ENCODE data around the gene STXBP4. TPM values are rescaled to one million over a fixed set of nuclear protein-coding genes. Genes with fewer than 3 reads are reported as not detected.

Gene STXBP4
- total RNA-seq, 1 donor from 2014 or later, result 3.8 TPM

DNA sequence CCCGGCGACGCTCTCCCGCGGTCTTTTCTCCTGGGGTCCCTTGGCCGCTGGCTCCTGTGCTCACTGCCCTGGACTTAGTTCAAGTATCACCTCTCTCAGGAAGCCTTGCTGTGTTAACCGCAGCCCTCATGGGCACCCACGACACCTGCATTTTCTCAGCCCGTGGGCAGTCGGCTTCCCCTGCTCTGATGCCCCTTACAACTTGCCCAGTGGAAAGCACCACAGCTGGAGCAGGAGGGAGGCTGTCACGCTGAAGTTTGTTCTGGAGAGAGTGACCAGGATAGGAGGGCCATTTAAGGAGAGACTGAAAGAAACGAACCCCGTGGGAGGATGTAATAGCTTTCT is 395 bp downstream of the STXBP4 start:
- intact Hi-C loops (cut with DNase I), result no loop called here

DNA sequence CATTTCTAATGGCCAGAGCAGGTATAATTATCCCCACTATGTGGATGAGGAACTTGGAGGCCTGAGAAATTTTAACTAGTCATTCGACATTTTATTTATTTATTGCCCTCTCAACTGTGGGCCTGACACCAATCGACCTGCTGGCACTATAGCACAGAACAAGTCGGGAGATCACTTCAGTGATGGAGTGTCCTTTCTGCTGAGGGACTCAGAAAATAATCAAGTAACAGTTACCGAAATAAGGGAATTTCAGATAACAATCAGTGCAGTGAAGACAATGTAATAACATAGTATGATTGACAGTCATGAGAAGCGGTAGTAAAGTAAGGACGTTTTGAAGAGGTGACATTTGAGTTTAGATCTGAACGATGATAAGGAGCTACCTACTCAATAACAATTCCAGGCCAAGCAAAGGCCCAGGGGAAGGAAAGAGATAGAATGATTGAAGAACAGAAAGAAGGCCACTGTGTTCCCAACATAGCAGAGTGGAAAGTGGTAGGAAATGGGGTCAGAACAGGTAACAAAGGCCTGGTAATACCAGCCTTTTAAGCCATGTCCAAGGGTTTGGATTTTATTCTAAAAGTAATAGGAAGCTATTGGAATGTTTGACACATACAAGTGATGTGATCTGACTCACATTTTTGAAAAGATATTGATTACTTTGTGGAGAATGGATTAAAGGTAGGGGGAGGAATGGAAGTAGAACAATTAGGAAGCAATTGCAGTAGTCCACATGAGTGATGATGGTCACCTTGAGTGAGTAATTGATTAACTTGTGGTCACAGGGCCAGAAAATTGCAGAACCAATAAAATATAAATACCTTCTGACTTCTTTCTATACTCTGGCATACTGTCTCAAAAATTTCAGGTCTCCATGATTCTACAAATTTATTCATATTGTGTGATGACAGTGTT is 1.4 kb downstream of the STXBP4 start:
- no peak for ATAC-seq (ENCODE audit: poor library complexity)
- intact Hi-C loops (cut with DNase I), result no loop called here

More for the DNA sequence above, 395 bp downstream of the STXBP4 start:
- DNase-seq (no peak), ATAC-seq (ENCODE audit: poor library complexity) (peak; percentile 63)

DNA sequence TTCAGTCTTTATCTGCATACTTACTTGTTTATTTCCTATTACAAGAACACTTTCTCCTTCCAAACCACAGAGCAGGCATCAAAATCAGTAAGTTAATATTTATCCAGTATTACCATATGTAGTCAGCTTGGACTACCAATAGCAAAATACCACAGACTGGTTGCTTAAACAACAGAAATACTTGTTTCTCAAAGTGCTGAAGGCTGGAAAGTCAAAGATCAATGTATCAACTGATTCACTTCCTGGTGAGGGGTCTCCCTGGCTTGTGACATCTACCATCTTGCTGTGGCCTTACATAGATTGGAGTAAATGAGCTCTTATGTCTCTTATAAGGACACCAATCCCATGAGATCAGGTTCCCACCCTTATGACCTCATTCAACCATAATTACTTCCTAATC is 2.6 kb downstream of the STXBP4 start:
- no peak for DNase-seq
- intact Hi-C loops (cut with DNase I), result no loop called here
- no peak for ATAC-seq (ENCODE audit: poor library complexity)

More for the DNA sequence above, 1.4 kb downstream of the STXBP4 start:
- DNase-seq, result no peak

DNA sequence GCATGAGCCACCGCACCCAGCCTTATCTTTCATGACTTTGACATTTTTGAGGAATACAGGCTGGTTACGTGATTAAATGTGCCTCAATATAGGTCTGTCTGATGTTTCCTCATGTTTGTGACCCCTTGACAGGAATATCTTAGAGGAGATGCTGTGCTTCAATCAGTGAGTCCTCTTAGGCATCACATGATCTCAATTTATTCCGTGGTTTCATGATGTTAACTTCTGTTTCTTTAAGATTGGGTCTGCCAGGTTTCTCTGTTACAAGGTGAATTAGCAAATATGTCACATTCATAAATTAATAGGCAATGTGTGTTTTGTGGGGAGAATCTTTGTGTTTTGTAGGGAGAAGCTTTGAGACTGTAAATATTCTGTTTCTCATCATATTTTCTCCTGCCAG is 3.3 kb downstream of the STXBP4 start:
- intact Hi-C loops (cut with DNase I), result no loop called here
- no peak for DNase-seq
- no peak for ATAC-seq (ENCODE audit: poor library complexity)

DNA sequence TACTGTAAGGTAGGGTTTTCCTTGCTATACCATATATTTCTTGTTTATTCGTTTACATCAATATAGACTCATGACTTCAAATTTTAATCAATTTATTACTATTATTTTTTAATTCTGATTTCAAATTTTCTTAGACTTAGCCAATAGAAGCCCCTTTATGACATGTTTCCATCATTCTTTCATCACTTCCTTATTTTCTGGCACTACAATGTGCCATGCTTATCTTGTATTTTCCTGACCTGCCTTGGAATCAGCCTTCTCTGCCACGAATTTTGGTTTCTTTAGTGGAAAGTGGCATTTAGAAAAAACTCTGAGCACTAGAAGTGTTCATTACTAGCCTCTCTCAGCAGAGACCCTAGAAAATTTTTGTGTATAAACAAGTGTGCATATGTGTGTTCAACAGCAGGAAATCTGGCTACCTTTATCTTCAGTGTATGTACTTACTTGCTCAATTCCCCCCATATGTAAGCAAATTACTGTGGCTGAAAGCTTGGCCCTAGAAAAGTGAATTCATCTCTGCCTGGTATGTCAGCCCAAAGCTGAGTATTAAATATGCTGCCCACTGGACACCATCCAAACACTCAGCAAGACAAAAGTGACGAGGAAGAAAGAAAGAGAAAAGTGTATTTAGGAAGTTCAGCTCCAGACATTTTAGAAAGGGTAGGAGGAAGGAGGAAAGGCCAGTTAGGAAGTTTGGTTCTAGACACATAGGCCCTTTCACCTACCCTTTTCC is 4.0 kb downstream of the STXBP4 start:
- intact Hi-C loops (cut with DNase I), result no loop called here
- no peak for ATAC-seq (ENCODE audit: poor library complexity)
- DNase-seq, result no peak

DNA sequence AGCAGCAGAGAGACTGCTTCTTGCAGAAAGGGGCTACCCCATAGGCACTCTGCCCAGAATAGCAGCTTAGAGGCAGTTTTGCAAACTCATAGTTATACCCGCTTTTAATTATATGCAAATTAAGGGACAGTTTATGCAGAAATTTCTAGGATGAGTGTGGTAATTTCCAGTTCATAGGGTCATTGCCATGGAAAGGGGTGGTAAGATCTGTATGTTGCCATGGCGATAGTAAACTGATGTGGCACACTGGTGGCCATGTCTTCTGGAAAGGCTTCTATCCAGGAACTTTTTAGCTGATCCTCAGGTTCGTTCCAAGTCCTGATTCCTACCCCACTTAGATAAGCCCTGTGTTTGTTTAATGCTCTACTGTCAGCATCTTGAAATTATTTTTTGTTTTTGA is 6.2 kb downstream of the STXBP4 start:
- ATAC-seq (ENCODE audit: poor library complexity) (no peak), DNase-seq (no peak)
- intact Hi-C loops (cut with DNase I), result no loop called here

DNA sequence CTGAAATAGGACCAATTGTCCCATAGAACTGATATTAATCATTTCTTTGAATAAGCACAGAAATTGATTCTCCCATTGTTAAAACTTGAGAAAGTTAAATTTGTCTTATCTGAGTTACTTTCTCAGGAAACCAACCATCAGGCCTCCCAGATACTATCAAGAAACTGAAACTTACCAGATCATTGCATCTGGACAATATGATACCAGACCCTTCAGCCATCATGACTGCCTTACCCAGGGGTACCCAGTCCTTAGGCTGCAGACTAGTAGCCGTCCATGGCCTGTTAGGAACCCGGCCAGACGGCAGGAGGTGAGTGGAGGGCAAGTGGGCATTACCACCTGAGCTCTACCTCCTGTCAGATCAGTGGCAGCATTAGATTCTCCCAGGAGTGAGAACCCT is 7.8 kb downstream of the STXBP4 start:
- DNase-seq (no peak), ATAC-seq (ENCODE audit: poor library complexity) (no peak)
- intact Hi-C loops (cut with DNase I), result no loop called here

DNA sequence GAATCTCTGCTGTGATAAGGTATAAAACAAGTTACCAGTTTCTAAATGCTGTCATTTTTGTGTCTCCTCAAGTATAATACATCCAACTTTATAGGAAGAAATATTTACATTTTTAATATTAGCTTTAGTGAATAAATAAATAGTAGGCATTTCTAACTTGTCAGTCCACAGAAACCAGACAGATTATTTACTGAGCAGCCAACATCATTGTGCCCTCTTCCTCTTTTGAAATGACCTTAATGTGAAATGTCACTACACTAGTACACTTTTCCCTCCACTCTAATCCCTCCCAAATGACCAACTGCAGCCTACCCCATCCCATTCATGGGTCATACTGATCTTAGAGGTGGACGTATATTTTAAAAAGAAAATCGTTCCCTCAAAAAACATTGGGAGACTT is 9.2 kb downstream of the STXBP4 start:
- intact Hi-C loops (cut with DNase I), result no loop called here
- DNase-seq, result no peak
- ATAC-seq (ENCODE audit: poor library complexity), result no peak

DNA sequence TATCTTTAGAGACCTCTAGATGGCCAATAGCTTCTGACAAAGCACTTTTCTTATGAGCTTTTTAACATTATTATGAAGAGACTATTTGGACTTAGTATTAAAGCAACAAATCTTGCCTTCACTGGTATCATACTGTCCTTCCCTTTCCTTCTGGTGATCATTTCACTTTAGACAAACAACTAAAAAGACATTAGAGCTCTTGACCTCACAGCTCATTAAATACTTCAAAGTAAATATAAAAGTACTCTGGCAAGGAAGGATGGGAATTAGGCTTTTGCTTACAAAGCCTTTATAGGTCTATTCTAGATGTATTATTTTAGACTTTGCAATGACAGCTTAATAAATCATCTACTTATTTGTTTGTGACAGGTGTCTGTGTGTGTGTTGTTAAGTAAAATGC is 11.1 kb downstream of the STXBP4 start:
- DNase-seq (no peak), ATAC-seq (ENCODE audit: poor library complexity) (no peak)
- intact Hi-C loops (cut with DNase I), result no loop called here

DNA sequence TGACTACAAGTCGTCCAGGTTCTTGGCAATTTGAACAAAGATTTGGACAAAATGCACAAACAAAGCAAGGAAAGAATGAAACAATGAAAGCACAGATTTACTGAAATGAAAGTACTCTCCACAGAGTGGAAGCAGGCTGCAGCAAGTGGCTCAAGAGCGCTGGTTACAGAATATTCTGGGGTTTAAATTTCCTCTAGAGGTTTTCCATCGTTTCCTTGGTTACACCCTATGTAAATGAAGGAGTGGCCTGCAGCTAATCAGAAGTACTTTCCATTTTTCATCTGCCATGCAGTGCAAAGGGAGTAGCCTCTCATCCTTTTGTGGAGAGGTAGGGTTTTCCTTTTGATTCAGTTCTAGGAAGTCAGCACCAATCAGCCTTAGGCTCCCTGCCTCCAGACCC is 11.8 kb downstream of the STXBP4 start:
- DNase-seq, result no peak
- ATAC-seq (ENCODE audit: poor library complexity), result no peak
- intact Hi-C loops (cut with DNase I), result no loop called here

DNA sequence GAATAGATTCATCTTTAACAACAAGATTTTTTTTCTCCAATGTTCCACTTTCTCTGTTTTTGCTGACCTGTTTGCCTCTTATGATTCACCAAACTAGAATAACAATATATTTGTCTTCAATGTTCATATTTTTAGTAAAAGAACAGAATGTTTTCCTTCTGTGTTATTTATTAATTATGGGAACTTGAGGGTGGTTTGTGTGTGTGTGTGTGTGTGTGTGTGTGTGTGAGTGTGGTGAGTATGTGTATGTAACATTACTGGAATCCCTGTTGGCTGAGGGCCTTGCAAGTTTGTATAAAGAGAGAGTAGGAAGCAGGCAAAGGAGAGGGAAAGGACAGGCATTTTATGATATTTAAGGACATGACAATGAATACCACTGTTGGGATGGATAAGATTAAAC is 13.8 kb downstream of the STXBP4 start:
- intact Hi-C loops (cut with DNase I), result no loop called here
- DNase-seq, result no peak
- no peak for ATAC-seq (ENCODE audit: poor library complexity)

DNA sequence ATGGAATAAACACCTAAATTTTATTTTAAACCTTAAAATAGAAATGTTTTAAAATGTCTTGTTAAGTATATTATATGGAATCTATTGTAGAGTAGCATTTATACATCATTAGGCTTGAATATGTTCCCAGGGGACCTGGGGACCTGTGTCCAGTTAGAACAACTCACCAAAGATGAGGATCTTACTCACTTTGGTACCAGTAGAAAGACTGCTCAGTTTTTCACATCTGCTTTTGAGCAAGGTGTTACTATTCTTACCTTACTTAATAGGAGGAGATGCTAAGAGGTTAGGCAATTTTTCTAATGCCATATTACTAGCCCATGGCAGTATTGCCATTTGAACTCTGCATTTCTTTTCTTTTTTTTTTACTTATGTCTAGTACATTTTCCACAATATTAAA is 14.7 kb downstream of the STXBP4 start:
- intact Hi-C loops (cut with DNase I), result no loop called here
- ATAC-seq (ENCODE audit: poor library complexity), result no peak
- no peak for DNase-seq

DNA sequence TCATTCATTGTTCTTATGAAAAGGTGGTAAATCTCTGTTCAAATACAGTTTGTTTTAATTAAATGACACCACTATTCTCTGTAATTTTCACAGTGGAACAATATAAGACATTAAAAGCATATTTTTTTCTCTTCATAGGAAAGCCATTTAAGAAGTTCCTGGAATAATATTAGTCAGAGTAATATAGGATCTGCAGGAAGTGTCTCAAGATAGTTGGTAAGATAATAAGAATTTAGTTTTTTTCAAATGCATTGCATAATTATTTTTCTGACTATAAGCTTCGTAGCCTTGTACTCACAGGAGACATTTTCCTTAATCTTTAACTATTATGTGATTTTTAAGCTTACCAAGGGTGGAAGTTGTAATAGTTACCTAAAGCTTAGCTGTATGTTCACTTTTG is 16.9 kb downstream of the STXBP4 start:
- intact Hi-C loops (cut with DNase I), result no loop called here
- DNase-seq, result no peak
- ATAC-seq (ENCODE audit: poor library complexity), result no peak

DNA sequence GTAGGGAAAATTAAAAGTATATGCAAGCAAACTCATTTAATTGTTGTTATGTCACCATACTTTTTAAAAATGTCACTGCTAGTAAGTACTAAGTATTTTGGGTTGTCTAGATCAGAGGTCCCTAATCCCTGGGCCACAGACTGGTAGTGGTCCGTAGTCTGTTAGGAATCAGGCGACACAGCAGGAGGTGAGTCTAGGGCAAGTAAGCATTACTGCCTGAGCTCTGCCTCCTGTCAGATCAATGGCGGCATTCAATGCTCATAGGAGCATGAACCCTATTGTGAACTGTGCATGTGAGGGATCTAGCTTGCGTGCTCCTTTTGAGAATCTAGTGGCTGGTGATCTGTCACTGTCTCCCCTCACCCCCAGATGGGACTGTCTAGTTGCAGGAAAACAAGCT is 21.6 kb downstream of the STXBP4 start:
- intact Hi-C loops (cut with DNase I), result loop anchor here (5.0 kb wide), 1 partner anchor 522 kb away; the partner anchor contains the start of gene SMIM36
- ATAC-seq (ENCODE audit: poor library complexity), result no peak
- no peak for DNase-seq

DNA sequence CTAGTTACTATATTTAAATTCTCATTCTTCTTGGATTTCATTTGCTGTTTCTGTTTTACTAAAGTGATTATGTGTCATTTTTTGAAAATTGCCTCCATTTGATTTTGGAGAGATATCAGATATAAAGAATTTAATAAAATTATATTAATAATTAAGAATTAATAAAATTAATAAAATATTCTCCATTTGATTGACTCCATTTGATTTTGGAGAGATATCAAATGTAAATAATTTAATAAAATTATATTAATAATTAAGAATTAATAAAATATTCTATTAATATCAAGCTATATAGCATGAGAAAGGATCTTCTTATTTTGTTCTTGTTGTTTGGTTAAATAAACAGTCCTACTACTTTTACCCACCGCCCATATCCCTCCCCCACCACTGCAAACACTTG is 23.0 kb downstream of the STXBP4 start:
- DNase-seq (no peak), ATAC-seq (ENCODE audit: poor library complexity) (no peak)
- intact Hi-C loops (cut with DNase I), result loop anchor here (5.0 kb wide), 1 partner anchor 521 kb away; the partner anchor contains the start of gene SMIM36

DNA sequence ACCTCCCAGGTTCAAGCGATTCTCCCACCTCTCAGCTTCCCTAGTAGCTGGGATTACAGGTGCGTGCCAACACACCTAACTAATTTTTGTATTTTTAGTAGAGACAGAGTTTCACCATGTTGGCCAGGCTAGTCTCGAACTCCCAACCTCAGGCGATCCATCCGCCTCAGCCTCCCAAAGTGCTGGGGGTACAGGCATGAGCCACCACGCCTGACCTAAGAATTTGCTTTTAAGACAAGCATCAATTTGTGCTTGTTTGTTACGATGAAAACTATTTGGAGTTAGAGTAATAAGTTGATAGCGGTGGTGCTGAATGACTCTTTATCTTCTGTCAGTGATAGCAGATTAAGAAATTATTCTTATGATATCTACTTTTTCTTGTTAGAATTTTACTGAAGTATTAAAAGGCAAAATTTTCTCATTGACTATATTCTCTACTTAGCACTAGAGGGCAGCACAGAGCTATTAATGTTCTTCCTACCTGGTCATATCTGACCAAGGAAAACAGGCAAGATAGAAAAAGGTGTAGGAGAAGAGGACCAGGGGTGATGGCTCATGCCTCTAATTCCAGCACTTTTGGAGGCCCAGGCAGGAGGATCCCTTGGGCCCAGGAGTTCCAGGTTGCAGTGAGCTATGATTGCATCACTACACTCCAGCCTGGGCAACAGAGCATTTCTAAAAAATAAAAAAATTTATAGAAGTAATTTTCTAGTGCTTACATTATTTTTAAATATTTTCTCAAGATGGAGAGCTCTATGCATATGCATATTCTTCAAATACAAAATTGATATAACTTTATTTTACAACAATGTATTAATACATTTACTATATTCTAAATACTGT is 24.5 kb downstream of the STXBP4 start:
- DNase-seq (no peak), ATAC-seq (ENCODE audit: poor library complexity) (peak; percentile 60)
- intact Hi-C loops (cut with DNase I), result loop anchor here (2.0 to 5.0 kb wide), 2 partner anchors 364 to 519 kb away; partner anchors contain the start of gene SMIM36

DNA sequence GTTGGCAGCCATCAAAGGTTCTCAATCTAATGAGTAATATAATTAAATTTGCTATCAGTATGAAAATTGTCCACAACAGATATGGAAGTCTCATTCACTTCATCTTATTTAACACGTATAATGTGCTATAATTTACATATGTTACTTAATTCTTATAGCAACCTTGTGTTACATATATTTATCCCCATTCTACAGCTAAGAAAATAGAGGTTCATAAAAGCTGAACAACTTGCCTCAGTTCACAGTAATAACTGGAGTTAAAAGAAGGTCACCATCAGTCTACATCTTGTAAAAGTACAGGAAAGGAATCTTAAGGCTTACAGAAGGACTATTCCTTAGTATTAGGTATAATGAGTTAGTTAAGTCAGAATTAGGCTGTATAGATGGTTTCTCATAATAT is 27.9 kb downstream of the STXBP4 start:
- intact Hi-C loops (cut with DNase I), result no loop called here
- DNase-seq (no peak), ATAC-seq (ENCODE audit: poor library complexity) (no peak)

DNA sequence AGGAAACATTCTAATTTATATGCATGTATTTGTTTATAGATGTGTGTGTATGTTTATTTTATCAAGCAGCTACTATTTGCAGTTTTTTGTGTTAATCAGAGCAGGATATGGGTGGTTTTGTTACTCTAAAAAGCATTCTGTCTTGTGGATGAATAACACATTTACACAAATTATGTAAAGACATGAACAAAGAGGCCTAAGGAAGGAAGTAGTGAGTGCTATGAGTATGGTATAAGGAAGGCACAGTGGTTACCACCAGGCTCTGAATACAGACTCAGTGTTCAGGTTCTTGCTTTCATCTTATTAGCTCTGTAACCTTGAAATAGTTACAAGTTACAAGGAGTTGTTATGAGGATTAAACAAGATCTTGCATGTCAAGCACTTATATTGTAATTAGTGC is 33.9 kb downstream of the STXBP4 start:
- DNase-seq, result no peak
- ATAC-seq (ENCODE audit: poor library complexity), result no peak
- intact Hi-C loops (cut with DNase I), result no loop called here

DNA sequence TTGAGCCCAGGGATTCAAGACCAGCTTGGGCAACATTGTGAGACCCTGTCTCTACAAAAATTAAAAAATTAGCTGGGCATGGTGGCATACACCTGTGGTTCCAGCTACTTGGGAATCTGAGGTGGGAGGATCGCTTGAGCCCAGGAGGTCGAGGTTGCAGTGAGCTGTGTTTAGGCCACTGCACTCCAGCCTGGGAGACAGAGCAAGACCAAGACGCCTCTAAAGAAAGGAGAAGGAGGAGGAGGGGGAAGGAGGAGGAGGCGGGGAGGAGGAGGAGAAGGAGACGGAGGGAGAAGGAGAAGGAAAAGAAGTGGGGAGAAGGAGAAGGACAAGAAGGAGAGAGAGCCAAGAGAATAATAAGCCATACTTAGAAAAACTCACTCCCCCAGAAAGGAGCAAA is 35.9 kb downstream of the STXBP4 start:
- no peak for ATAC-seq (ENCODE audit: poor library complexity)

More for the DNA sequence above, 35.9 kb downstream of the STXBP4 start:
- DNase-seq, result no peak
- intact Hi-C loops (cut with DNase I), result no loop called here
